NT2/D1 (cell line): ENCODE data around the gene ACTR3.

Experiments
- SUZ12 ChIP-seq: IDR thresholded peaks from 2 replicates; pipeline ENCODE4 v1.6.1; 2011; ENCODE audit not compliant: insufficient read length, insufficient read depth; ENCODE audit errors: extremely low read depth
- ZNF274 ChIP-seq: IDR thresholded peaks from 2 replicates; pipeline ENCODE4 v1.6.1; 2011; ENCODE audit warnings: mild to moderate bottlenecking, low read depth, low read length

DNA sequence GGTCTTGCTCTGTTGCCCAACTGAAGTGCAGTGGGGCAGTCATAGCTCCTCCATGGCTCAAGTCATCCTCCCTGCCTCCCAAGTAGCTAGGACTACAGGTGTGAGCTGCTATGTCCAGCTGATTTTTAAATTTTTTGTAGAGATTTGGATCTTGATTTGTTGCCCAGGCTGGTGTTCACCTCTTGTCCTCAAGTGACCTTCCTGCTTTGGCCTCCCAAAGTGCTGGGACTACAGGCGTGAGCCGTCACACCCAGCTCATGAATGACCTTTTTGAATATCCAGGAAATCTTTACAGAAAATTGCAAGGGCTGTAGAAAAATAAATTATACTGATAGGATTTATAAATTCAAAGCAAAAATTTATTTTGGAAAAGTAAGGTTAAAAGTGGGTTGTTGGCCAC, 17.4 kb downstream of the ACTR3 start:
- no peak for TF ChIP-seq SUZ12
- TF ChIP-seq ZNF274, result no peak
